Measurements from ENCODE around the gene MARCKSL1. TPM values are rescaled to one million over a fixed set of nuclear protein-coding genes. Genes with fewer than 3 reads are reported as not detected.

MARCKSL1 gene
- total and polyA plus RNA-seq, 2 of the 13 experiments (the other 11 are each of a cell fraction or from before 2014, with no cell fraction given), result 81.9 to 155 TPM

GRCh38 chr1:32321712-32322291 is 14.2 kb downstream of the MARCKSL1 start (continued):
- TF ChIP-seq FOXO4 (CRISPR knock-in tag; conservative IDR thresholded peaks at IDR 0.05) (no peak), THYN1 (CRISPR knock-in tag; IDR thresholded peaks at IDR 0.05; ENCODE audit: borderline replicate concordance, low read depth) (no peak), ZNF609 (CRISPR knock-in tag; IDR thresholded peaks at IDR 0.05; ENCODE audit: borderline replicate concordance) (peak; percentile 63; the same call in 1 of the 2 replicates), ZBTB44 (CRISPR knock-in tag; IDR thresholded peaks at IDR 0.05) (no peak), SRY (CRISPR knock-in tag; IDR thresholded peaks at IDR 0.05) (no peak), SMAD3 (CRISPR knock-in tag; IDR thresholded peaks at IDR 0.05) (peak; percentile 53; the same call in 1 of the 2 replicates), ZNF839 (CRISPR knock-in tag; IDR thresholded peaks at IDR 0.05; ENCODE audit: borderline replicate concordance) (no peak), AGO1 (IDR thresholded peaks at IDR 0.05; ENCODE audit: low read depth, low read length, poor library complexity, severe bottlenecking) (no peak), KMT2A (CRISPR knock-in tag; IDR thresholded peaks at IDR 0.05) (peak; percentile 51; the same call in 1 of the 2 replicates), NR2F1 (CRISPR knock-in tag; IDR thresholded peaks at IDR 0.05) (no peak), CHCHD3 (CRISPR knock-in tag; IDR thresholded peaks at IDR 0.05) (no peak), ZSCAN22 (CRISPR knock-in tag; IDR thresholded peaks at IDR 0.05) (no peak), ZNF768 (CRISPR knock-in tag; IDR thresholded peaks at IDR 0.05) (peak; percentile 96), THAP7 (CRISPR knock-in tag; IDR thresholded peaks at IDR 0.05) (no peak), ZNF33B (CRISPR knock-in tag; IDR thresholded peaks at IDR 0.05) (no peak), ZNF451 (CRISPR knock-in tag; IDR thresholded peaks at IDR 0.05) (no peak), ARID3A (IDR thresholded peaks at IDR 0.05; ENCODE audit: low read depth, low read length) (no peak), NFE2L2 (IDR thresholded peaks at IDR 0.05; ENCODE audit: low read length) (no peak)

All from HepG2 (cell line).